Mucosa of rectum (tissue), 2 donors: ENCODE measurements around the gene KCNG3.

ENCODE experiments used
- H3K27ac ChIP-seq, 2 donors: one replicate each; pipeline ENCODE4 v1.7.0; 2013; ENCODE audit warnings: inconsistent platforms in 2 of 2, low read depth in 2 of 2, low read length in 2 of 2
- H3K27me3 ChIP-seq, 2 donors: one replicate each; pipeline ENCODE4 v1.7.0; 2013; ENCODE audit warnings: low read length in 2 of 2; ENCODE audit not compliant: control insufficient read depth in 2 of 2, insufficient read depth in 2 of 2
- H3K36me3 ChIP-seq, 2 donors: one replicate each; pipeline ENCODE4 v1.7.0; 2013; ENCODE audit warnings: low read length in 2 of 2; ENCODE audit not compliant: control insufficient read depth in 2 of 2, insufficient read depth in 2 of 2
- H3K4me1 ChIP-seq, 2 donors: one replicate each; pipeline ENCODE4 v1.7.0; 2013; ENCODE audit warnings: low read length in 2 of 2, mild to moderate bottlenecking in 1 of 2; ENCODE audit not compliant: control insufficient read depth in 2 of 2, insufficient read depth in 2 of 2
- H3K4me3 ChIP-seq, 2 donors: one replicate each; pipeline ENCODE4 v1.7.0; 2013; ENCODE audit warnings: low read length in 2 of 2
- H3K9ac ChIP-seq, 2 donors: one replicate each; pipeline ENCODE4 v1.7.0; 2013; ENCODE audit warnings: low read length in 2 of 2, low read depth in 1 of 2, mild to moderate bottlenecking in 1 of 2
- H3K9me3 ChIP-seq, 2 donors: one replicate each; pipeline ENCODE4 v1.7.0; 2013; ENCODE audit warnings: low read length in 2 of 2; ENCODE audit not compliant: control insufficient read depth in 2 of 2
- donor health status: healthy.
- donor health status: Normal muscosa, but diverticular disease.

KCNG3 gene

DNA sequence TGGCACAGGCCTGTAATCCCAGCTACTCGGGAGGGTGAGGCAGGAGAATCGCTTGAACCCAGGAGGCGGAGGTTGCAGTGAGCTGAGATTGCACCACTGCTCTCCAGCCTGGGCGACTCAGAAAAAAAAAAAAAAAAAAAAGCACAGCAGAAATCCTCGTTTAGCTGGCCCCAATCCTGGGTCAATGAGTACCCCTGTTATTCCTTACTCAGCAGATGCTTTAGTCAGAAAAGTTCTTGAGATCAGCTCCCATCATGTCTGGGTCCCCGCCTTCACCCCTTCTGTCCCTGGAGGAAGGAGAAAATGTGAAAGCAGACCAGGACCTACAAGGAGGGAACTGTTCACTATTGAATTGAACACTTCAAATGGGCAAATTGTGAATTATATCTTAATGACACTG, 16.4 kb upstream of the KCNG3 start:
- H3K36me3 ChIP-seq = no peaks in the 10 kb centered on the region
- H3K4me1 ChIP-seq = peaks cover 0 to 4% of the 10 kb centered on the region in 2 donors
- no peaks in the 10 kb centered on the region for H3K9me3 ChIP-seq
- H3K27me3 ChIP-seq = no peaks in the 10 kb centered on the region
- H3K27ac ChIP-seq = no peak overlapping the region
- no peak overlapping the region for H3K4me3 ChIP-seq
- no peak overlapping the region for H3K9ac ChIP-seq

DNA sequence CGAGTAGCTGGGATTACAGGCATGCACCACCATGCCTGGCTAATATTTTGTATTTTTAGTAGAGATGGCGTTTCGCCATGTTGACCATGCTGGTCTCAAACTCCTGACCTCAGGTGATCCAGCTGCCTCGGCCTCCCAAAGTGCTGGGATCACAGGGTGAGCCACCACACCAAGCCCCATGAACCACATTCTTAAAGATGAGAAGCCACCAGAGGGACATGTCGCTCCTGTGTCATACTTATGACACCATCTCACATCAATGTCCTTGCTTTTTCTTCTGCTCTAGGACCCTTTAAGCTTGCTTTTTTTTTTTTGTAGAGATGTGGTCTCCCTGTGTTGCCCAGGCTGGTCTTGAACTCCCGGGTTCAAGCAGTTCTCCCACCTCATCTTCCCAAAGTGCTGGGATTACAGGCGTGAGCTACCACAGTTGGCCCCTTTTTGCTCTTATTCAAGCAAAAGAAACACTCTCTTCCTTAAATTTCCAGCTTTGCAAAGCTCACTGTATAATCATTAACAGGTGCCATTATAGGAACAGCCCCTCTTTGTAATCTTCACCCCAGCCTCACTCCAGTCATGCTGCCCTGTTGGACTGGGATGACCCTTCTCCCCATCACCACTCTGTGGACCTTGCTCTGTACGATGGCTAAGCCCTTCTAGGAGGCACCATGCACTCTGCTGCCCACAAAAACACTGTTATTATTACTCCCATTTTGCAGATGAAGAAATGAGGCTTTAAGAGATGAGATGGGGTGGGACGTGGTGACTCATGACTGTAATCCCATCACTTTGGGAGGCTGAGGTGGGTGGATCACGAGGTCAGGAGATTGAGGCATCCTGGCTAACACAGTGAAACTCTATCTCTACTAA, 10.8 kb upstream of the KCNG3 start:
- H3K4me1 ChIP-seq = no peaks in the 10 kb centered on the region
- H3K27me3 ChIP-seq = no peaks in the 10 kb centered on the region
- no peak overlapping the region for H3K9ac ChIP-seq

DNA sequence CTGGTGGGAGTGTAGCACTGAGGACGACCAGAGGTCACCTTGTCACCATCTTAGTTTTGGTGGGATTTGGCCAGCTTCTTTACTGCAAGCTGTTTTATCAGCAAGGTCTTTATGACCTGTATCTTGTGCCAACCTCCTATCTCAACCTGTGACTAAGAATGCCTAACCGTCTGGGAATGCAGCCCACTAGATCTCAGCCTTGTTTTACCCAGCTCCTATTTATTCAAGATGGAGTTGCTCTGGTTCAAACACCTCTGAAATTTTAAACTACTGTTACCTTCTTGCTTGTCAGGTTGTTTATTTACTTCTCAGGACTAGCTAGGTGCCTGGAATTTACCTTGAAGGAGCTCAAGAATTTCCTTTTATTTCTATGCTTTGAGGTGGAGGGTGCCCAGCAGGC, 9.5 kb upstream of the KCNG3 start:
- H3K27ac ChIP-seq = no peak overlapping the region
- H3K9ac ChIP-seq = no peak overlapping the region
- no peak overlapping the region for H3K4me3 ChIP-seq
- no peaks in the 10 kb centered on the region for H3K27me3 ChIP-seq
- H3K36me3 ChIP-seq = no peaks in the 10 kb centered on the region
- H3K4me1 ChIP-seq = no peaks in the 10 kb centered on the region
- H3K9me3 ChIP-seq = no peaks in the 10 kb centered on the region

More for the DNA sequence above, 10.8 kb upstream of the KCNG3 start:
- Histone ChIP-seq H3K27ac (no peak overlapping the region), H3K36me3 (no peaks in the 10 kb centered on the region), H3K9me3 (no peaks in the 10 kb centered on the region), H3K4me3 (no peak overlapping the region)

DNA sequence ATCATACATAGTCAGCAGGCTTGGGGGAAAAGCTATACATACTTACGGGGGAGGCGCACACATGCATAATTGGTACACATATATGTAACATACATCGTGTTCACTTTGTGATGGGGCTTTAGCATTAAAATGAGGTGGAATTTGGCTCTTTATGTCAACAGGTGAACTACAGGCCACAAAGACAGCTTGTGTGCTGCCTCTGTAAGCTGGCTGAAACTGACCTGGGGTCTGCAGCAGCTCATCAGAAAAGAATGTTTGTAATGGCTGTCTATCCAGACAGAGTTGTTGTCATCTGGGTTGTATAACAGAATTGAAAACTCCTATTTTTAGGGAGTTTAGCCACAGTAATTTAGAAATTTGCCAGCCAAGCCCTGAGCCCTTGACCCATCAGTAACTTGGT, 4.7 kb upstream of the KCNG3 start:
- Histone ChIP-seq H3K4me3 (no peak overlapping the region), H3K9me3 (no peaks in the 10 kb centered on the region), H3K9ac (no peak overlapping the region), H3K36me3 (no peaks in the 10 kb centered on the region), H3K4me1 (peaks cover 5 to 6% of the 10 kb centered on the region in 2 donors), H3K27me3 (no peaks in the 10 kb centered on the region), H3K27ac (no peak overlapping the region)

DNA sequence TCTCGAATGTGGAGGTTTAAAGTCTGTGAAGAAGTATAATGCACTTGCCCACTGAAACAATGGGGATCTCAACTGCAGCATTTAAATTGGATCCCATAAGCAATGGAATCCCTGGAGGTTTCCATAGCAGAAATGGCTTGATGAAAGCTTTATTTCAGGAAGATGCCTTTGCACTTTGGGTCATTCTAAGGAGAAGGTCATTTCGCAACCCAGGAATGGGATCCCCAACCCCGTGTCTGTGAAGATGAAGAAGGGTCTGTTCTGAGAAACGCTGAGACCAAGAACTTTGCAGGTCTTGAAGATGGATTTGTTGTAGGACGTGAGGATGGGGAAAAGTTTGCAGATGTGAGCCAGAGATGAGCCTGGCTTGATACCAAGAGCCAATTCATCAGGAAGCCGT, 1.8 kb upstream of the KCNG3 start:
- Histone ChIP-seq H3K27ac (no peak overlapping the region), H3K4me3 (no peak overlapping the region), H3K9me3 (no peaks in the 10 kb centered on the region), H3K36me3 (no peaks in the 10 kb centered on the region), H3K4me1 (peaks cover 7 to 8% of the 10 kb centered on the region in 2 donors), H3K27me3 (peaks cover 0 to 2% of the 10 kb centered on the region in 2 donors), H3K9ac (no peak overlapping the region)

DNA sequence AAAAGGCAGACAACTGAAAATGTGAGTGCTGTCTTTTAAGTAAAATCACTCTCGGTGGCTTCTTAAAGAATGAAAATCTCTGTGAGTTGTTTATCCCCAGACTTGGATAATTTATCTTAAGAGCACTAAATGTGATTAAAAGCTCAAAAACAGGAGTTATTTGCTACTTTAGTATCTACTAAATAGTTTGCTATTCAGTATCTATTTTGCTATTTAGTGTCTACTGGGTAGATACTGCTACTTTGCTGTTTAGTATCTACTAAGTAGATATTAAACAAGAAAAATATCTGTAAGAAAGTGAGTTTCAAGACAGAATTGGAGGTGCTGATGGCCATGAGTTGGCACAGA, 1.4 kb upstream of the KCNG3 start:
- peak overlapping the region in 1 of 2 donors; percentile 77 for H3K4me3 ChIP-seq
- H3K36me3 ChIP-seq = no peaks in the 10 kb centered on the region
- H3K4me1 ChIP-seq = peaks cover 7 to 8% of the 10 kb centered on the region in 2 donors
- no peaks in the 10 kb centered on the region for H3K9me3 ChIP-seq
- no peak overlapping the region for H3K27ac ChIP-seq
- H3K9ac ChIP-seq = peak overlapping the region in 1 of 2 donors; percentile 73
- peaks cover 0 to 2% of the 10 kb centered on the region in 2 donors for H3K27me3 ChIP-seq

DNA sequence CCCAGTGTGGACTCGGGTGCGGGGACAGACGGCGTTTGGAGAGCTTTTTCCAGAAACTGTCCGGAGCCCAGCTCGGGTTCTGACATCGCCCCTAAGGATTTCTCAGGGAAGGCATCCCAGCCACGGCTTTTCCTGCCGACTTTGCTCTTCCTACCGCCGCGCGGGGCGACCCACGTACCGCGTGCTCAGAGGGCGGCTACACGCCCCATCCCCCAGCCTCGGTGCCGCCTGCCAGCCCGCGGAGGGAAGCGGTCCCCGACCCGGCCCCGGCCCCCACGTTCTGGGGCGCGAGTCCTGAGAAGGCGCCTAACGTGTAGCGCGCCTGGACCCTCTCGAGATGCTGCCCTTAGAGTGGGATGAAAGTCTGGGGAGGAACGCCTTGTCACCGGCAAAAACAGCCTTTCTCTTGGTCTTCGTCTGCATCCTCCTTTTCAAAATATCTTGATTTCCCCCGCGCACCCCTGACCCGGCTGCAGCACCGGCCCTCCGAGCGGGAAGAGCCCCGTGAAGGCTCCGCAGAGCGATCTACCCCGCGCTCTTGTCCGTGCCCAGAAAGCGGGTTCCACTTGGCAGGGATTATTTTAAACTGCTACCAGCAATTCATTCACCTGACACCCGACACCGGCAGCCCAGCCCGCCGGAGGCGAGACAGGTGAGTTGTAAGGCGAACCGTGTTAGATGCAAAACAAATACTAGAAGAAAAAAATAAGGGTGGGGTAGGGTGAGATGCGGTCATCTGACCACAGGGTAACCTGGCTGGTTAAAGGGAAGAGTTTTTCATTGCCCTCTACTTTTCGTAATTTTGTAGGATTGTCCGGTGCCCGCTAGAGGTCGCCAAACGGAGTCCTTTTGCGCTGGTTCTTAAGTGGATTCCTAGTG, 812 bp upstream of the KCNG3 start:
- H3K27ac ChIP-seq = peak overlapping the region; percentile 65 to 76

DNA sequence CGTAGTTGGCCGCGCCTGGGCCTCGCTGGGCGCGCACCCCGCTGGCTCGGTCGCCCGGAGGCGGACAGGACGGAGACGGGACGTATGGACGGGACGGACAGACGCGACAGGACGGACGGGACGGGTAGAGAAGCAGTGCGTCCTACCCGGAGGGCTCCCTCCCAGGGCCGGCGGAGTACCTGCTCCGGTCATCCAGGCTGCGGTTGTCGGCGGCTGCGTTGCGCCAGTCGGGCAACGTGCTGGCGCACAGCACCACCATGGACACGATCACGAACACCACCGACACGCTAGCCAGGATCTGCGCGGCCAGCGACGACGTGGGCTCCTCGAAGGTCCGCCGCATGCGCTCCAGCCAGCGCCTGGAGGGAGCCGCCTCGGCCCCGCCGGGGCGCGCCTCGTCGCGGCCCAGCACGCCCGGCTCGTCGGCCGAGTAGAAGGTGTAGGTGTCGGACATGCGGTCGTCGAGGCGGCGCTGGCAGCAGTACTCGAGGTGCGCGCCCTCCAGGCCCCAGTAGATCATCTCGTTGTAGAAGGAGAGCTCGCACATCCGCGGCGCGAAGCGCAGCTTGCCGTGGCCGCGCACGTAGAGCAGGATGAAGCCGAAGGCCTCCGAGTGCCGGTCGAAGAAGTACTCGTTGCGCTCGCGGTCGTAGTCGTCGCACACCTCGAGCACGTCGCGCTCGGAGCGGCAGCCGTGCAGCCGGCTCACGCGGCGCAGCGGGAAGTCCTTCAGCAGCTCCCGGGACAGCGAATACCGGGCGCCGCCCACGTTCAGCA, 903 bp downstream of the KCNG3 start:
- Histone ChIP-seq H3K9ac (peak overlapping the region in 1 of 2 donors; percentile 73), H3K9me3 (no peaks in the 10 kb centered on the region), H3K27me3 (peaks cover 0 to 2% of the 10 kb centered on the region in 2 donors), H3K36me3 (no peaks in the 10 kb centered on the region), H3K27ac (peak overlapping the region in 1 of 2 donors; percentile 76), H3K4me3 (peak overlapping the region; percentile 61 to 82), H3K4me1 (peaks cover 7 to 8% of the 10 kb centered on the region in 2 donors)

More for the DNA sequence above, 812 bp upstream of the KCNG3 start:
- Histone ChIP-seq H3K27me3 (peaks cover 0 to 2% of the 10 kb centered on the region in 2 donors), H3K36me3 (no peaks in the 10 kb centered on the region), H3K4me3 (peak overlapping the region; percentile 77 to 82), H3K9ac (peak overlapping the region; percentile 47 to 73), H3K4me1 (peaks cover 7 to 8% of the 10 kb centered on the region in 2 donors), H3K9me3 (no peaks in the 10 kb centered on the region)

DNA sequence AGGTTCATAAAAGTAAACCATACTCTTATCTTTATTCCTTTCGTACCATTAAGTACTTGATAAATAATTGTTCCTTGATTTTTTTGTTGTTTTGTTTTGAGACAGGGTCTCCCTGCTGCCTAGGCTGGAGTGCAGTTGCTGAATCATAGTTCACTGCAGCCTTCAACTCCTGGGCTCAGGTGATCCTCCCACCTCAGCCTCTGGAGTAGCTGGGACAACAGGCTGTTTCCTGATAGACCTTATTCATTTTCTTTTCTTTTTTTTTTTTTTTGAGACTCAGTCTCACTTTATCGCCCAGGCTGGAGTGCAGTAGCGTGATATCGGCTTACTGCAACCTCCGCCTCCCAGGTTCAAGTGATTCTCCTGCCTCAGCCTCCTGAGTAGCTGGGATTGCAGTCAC, 5.5 kb downstream of the KCNG3 start:
- H3K9me3 ChIP-seq = no peaks in the 10 kb centered on the region
- H3K36me3 ChIP-seq = no peaks in the 10 kb centered on the region
- H3K27ac ChIP-seq = no peak overlapping the region
- H3K4me3 ChIP-seq = no peak overlapping the region
- H3K9ac ChIP-seq = no peak overlapping the region
- peaks cover 2 to 5% of the 10 kb centered on the region in 2 donors for H3K4me1 ChIP-seq
- peaks cover 0 to 2% of the 10 kb centered on the region in 2 donors for H3K27me3 ChIP-seq
